HG02623 (cell line): ENCODE results near the gene SH3TC2.

Source experiments
- ATAC-seq: cut with Tn5 transposase; IDR thresholded peaks from one replicate; pipeline ENCODE4 v1.9.1; 2021; ENCODE audit warnings: moderate library complexity; ENCODE audit not compliant: unreplicated experiment

Gene SH3TC2

DNA sequence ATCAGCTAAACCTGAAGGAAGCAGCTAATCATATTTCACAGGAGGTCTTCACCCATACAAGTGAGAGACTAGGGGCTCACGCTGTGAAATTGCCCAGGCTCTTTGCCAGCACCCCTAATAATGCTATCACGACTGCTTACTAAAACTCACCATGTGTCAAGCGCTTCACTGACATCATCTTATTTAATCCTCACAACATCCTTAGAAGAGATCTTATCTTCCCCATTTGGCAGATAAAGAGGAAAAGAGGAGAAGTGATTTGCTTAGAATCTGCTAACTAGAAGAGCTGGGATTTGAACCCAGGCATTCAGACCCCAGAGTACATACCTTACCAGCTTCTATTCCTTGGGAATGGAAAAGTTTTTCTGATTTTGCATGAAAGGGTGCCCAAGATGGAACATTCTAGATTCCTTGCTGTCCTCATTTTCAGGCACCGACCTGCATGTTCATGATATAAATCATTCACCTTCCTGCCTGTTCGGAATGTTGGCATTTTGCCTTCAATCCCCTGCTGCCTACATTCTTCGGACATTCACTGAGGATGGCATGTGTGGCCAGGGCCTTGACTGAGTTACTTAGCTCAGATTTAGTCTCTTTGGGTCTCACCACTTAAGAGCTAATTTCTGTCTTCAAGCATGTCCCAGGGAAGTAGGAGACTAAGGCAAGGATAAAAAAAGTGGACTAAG, 88.1 kb downstream of the SH3TC2 start:
- ATAC-seq = no peak

DNA sequence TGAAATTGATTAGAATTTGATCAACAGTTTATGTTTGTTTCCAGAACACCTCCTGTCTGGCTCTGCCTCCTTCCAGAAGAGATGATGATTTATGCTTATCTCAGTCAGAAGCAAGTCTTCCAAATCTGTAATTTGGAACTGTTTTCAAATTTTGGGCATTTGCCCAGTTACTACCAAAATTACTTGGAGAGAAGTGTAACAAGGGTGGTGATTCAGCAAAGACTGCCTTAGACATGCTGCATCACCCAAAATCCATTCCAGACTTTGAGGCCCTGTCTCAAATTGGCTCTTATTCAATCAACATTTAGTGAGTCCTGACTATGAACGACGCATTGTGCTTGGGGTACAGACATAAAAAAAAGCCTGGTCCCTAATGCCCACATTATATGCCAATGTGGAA, 89.4 kb downstream of the SH3TC2 start:
- no peak for ATAC-seq

DNA sequence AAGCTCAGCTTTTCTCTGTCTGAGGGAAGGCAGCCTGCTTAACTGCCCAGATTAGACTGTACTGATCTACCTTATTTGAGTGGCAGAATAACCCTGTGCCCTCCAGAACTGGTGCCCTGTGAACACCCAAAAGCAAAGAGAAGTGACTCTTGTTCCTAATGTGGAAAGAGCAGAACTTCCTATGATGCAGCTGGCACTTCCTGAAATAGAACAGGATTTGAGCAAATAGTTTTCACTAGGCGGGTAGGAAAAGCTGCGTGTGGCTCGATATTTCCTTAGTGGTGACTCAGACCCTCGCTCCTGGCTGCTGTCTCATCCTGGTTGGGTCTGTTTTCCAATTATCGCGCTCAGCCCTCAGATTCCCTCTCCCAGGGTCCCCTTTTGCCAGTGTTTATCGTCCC, 89.9 kb downstream of the SH3TC2 start:
- ATAC-seq = no peak

DNA sequence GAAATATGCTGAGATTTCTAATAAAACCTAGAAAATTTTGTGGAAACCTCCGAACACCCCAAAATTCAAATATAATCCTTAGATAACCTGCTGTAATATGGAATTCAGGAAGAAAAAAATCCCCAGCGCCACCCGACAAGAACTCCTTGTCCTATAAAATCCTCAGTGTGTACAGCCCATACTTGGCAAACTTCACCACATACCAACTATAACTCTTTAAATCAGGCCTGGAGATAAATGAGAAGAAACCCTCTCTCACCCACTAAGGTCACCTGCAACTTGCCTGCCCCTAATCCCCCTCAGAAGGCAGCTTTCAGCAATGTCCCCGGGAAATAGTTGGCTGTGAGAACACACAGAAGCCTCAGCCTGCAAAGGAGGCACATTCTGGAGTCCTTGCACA, 90.5 kb downstream of the SH3TC2 start:
- ATAC-seq = no peak

DNA sequence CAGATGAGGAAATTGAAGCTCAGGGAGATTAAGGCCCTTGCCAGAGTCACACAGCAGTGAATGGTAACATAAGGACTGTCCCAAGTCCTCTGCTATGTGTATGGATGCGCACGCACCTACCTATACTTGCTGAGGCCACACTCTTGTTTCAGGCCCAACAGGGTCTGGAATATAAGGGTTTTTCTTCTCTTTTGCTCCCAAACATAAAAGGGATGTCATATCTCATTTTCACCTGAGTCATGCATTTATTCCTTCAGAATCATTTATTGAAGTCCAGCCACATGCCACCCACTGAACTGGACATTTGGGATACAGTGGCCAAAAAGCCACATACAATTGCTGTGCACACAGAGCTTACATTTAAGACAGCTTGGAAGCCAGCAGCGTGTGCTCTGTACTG, 92.0 kb downstream of the SH3TC2 start:
- ATAC-seq = no peak

DNA sequence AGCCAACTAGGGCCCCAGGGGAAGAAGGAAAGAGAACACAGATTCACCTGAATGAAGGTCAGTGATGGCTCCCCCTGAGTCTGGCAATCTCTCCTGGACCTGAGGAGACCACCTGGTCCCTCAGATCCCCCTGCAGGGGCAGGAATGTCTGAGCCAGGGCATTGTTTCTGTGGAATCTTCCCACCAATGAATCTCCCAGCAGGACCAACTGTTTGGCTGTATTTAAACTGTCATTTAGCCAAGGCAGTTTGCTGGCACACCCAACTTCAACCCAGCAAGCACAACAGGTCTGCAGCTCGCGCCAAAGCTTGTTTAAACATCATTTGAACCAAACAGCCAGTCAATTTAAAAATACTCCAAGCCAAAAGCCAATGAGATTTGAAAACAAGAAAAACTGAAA, 92.6 kb downstream of the SH3TC2 start:
- ATAC-seq = no peak

DNA sequence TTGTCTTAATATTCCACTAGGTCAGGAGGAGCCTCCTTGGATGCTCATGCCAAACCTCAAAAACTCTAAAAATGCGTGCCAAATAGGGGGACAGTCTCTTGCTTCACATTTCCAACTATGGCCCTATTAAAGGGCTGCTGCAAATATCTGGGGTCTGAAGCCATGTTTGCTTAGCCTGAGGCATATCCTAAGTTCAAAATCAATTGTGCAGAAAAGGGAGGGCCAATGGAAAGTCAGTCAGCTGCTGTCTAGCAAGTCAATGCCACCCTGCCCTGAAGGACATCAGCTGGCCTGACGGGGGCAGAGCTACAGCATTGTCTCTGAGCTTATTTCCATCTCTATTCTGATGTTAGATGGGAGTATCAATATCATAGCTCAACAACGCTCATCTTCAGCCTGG, 93.6 kb downstream of the SH3TC2 start:
- no peak for ATAC-seq

DNA sequence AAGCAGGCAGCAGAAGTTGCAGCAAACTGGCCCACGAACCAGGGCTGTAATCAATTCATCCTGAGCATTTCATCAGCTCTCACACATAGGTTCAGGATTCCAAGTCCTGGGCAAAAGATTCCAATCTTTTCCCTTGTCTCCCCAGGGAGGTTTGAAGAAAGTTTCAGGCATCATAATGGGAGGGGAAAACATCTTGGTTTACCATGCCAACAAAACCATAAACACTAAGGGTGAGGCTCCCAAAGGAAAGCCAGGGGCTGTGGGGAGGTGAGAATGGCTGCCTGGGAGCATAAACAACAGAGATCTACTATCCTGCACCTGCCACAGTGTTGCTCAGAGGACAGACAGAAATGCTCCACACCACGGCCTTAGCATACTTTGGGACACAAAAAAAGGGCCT, 94.6 kb downstream of the SH3TC2 start:
- ATAC-seq = no peak

DNA sequence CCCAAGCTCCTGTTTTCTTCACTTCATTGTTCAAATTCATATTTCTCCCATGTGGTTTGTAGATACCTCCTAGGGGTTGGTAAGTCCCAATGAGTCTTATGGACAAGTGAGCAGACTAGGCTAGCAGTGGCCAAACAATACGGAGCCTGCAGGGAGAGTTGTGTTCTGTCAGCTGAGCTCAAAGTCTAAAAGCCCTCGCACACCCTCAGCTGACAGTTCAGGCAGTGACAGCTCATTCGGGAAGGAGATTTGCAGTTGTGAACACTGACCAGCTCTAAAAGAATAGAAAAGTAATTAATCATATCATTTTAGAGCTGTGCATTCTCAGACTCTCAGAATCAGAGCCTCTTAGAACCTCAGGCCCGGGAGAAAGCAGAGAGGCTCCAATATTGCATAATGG, 95.1 kb downstream of the SH3TC2 start:
- no peak for ATAC-seq

DNA sequence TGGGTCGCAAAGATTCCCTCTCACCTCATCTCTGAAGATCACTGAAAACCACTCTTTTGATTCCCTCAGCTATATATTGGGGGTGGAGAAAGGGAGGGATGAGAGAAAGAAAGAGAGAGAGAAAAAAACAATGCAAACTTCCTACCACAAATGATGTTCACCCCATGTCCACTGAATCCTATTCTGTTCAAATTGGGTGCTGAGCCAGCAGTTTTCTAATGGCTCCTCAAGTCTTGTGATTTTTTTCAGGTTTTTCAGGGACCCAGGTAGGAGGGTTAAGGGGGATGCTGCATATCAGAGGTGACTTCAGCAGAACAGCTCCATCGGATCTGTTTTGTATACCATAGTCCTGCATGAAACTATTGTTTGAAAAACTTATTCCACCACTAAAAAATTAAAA, 95.9 kb downstream of the SH3TC2 start:
- ATAC-seq = no peak

DNA sequence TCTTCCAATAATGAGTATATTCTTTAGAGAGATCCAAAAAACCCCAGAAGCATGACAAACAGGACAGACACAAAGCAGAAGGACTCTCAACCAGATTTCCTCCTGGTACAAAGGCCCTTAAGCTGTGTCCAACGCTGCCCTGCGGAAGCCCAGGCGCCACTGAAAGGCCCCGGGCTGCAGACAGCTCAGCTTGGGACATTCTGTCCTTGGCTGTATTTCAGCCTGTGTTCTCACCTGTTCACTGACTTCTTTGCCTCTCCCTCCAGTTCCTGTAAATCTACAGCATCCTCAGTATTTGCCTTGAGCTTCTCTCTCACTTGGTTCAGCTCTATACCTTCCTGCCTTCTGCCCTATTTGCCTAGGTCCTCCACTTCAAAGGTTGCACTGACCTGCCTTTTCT, 96.5 kb downstream of the SH3TC2 start:
- ATAC-seq = no peak

DNA sequence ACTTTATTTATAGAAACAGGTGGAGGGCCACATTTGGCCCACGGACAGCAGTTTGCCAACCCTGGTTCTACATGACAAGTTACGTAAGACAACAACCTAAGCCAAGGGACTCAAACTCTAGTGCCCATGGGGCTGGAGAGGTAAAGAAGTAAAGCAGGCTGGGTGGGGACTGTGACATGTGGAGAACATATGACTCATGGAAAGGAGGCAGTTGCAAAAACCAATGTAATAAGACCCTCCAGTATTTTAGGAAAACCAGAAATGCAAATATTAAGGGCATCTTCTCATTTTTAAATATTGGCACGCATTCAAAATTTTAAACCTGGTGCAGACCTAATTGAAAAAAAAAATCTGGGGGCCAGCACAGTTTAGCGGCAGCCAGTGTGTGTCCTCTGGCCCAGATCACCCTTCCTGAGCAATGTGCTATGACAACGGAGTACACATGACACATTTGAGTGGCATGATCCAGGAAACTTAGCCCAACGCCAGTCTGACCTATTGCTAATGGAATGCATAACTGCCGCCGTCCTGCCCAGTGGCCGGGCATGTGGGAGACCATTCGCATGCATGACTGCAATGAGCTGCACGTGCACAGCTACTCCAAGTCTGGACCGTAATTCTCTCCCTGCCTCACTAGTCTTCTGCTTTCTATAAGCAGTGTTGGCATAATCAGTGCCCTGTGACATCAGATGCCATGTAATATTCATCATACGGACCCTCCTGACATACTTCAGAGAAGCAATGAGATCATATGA, 97.2 kb downstream of the SH3TC2 start:
- ATAC-seq = no peak

DNA sequence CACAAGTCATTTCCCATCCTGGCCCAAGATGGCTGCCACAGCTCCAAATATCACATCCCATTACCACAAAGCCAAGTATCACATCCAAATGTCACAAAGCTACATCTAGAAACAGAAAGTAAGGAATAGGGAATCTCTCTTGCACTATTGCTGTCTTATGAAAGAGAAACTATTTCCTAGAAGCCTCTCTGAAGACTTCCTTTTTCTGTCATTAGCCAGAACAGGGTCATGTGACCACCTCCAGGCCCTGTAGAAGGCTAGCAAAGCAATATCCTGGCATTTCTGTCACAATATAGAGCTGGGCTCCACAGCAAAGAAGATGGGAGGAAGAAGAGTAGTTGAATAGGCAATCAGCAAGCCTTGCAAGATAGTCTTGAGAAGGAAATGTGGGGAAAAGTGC, 99.2 kb downstream of the SH3TC2 start:
- ATAC-seq = peak; percentile 52

DNA sequence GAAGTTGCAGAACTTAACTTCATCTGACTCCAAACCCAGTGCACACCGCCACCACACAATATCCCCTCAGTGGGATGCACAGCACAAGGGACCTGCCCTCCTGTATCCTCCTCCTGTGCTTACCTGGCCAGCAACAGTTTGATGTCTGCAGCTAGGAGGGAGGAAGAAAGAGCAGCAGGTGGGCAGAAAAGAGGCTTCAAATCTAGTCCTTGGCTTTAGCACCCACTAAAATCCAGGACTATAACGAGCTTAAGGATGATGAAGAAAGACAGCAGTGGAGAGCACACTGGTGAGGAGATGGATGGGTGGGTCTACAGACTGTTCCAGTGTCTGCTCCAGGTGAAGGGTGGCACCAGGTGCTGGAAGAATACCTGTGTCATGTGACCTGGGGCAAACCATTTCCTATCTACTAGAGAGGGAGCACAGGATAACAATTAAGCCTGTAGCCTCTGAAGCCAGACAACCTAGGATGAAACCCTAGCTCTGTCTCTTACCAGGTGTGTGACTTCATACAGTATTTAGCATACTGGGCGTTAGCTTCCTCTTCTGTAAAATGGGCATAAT, 100.0 kb downstream of the SH3TC2 start:
- ATAC-seq = no peak

DNA sequence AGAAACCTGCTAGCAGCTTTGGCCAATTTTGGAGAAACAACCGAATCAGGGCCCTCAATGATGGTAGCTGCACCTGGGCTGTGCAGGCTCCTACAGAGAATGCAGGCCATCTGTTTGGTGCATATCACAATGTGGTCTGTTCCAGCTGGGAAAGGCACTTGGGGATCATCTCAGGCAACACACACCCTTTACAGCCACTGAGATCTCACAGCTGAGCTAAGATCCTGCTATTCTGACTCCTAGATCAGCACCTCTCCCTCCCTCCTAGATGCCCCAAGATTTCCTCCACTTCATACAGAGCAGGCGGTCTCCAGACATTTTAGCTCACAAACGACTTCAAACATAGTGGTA, 100.7 kb downstream of the SH3TC2 start:
- no peak for ATAC-seq

DNA sequence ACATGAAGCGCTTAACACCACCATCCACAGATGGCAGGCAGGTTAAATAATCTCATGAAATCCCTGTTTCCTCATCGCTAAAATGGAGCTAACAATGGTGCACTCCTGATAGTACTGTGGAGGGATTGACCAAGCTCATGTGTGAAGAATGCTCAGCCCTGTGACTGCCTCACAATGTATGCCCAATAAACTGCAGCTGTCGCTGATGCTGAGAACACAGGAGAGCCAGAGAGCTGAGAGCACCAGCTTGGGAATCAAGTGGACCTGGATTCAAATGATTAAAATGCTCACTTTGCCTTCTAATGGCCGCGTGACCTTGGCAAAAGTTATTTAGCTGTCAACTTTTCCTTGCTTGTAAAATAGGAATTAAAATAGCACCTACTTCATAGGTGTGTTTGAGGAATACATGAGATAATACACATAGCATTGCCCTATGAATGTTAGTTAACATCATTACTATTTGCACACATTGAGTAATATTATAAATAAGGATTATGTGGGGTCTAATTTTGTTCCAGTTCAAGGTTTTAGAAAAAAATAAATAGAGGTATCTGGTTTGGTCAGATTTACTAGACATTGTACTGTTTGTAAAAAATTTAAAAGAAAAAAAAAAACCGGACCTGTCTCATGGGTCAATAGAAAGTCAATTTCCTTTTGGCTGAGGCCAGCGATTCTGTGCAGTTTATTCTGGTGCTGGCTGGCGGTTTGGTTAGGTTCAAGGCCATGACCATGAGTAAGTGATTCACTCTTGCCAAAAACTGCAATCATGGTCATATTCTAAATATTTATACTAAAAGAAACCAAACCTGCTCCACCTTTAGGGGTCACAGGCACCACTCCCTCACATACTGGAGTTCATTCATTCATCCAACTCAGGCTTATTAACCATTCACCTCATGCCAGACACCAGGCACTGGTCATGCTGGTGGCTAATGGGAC, 101.3 kb downstream of the SH3TC2 start:
- ATAC-seq = no peak

DNA sequence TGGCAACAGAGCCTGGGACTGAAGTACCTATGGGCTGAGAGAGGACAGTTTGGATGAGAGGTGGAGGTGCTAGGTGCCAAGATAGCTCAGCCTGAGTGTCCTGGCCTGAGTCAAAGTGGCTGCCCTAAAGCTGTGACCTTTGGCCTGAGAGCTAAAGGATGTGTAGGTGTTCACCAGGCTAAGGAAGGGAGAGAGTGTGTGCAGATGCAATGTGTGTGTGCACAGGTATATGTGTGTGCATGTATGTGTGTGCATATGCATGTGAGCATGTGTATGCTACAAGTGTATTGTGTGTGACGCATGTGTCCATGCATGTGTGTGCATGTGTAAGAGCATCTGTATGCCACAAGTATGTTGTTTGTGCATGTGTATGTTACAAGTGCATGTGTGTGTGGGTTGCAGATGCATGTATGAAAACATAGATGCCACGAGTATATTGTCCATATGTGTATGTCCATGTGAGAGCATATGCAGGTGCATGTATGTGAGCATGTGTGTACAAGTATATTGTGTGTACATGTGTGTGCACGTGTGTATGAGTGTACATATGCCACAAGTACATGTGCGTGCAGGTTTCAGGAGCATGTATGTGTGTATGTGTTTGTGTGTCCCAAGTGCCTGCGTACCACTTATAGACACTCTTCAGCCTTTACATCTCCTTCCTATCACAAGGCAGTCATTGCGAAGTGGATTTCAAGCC, 102.6 kb downstream of the SH3TC2 start:
- ATAC-seq = no peak

DNA sequence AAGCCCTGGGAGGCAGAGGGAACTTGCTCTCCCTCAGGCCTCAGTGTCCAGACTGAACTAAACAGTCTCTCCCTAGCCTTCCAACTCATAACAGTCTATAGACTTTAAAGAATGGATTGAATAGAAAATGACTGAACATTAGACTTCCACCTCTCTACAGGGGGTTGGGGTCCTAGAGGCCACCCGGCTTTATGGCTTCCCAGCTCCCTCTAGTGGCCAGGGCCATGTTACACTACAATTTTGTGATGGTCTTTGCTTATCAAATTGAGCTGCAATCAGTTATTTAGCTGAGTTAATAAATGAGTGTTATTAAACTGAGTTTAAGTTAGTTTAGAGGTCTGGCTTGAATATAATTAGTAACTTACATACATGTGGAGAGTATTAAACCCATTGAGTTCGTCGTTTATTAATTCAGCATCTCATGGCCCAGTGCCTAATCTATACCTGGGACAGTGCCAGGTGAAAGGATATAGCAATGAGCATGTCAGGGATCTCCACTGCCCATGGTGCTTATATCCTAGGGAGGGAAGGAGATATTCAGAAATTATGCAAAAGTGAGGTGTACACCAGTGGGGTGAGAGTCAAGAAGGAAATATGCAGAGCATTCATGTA, 105.2 kb downstream of the SH3TC2 start:
- peak; percentile 63 for ATAC-seq

DNA sequence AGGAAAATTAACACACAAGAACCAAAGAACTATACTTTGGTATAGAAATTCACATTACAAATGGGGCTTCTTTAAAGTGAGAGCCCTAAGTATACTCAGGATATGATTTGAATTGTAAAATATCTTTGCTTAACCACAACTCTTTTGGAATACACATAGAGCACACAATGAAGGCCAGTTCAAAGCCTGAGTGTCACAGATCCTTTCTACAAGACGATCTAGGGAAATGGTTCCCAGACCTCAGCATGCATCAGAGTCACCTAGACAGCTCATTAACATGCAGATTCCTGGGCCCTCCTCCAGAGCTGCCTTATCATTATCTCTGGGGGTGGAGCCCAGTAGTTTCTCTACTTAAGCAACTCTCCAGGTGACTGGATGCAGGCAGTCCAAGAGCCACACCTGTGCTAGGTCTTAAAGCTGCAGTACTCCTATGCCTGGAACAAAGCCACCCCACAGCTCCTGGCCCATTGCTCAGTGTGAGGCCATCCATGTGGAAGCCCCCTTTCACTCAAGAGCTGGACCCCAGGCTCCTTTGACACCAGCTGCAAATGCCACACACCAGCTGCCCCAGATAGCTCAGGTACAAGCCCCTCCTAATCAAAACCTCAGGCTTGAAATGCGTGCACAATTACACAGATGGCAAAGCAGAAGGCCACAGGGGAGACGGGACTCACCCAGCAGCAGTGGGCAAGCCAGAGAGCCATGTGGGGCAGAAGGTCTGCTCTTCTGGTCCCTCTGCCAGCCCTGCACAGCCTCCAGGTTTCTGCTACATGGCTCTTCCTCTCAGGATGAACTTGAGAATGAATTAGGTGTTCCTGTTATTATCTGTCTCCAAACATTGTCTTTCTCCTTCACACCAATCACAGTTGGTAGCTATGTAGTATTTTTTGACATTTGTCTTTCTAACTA, 106.1 kb downstream of the SH3TC2 start:
- ATAC-seq = no peak
